Smooth muscle cell (in vitro differentiated cells): ENCODE data around the gene EIF6. TPM values are rescaled to one million over a fixed set of nuclear protein-coding genes. Genes with fewer than 3 reads are reported as not detected.
"Not testable (repeated sequence)": the region's sequence is repeated elsewhere in the genome, so short reads cannot be mapped to it uniquely, and the experiment has no call there.

ENCODE experiments used
- DNase-seq: peaks from one replicate; lab custom pipeline; 2025; ENCODE audit not compliant: unreplicated experiment; lab: John Stamatoyannopoulos, UW
- H2AFZ ChIP-seq: fragments of 200-600 bp; sonication (generic); 2 replicates; pipeline ENCODE4 v1.6.0; 2016; ENCODE audit warnings: antibody characterized with exemption, low read depth, mild to moderate bottlenecking
- H3F3A ChIP-seq: fragments of 200-600 bp; sonication (generic); 2 replicates; pipeline ENCODE4 v1.6.0; 2017; ENCODE audit warnings: antibody characterized with exemption, low read depth
- H3K27ac ChIP-seq: fragments of 200-600 bp; sonication (generic); 2 replicates; pipeline ENCODE4 v1.5.1; 2016; ENCODE audit warnings: low read depth, mild to moderate bottlenecking
- H3K27me3 ChIP-seq: fragments of 200-600 bp; sonication (generic); 2 replicates; pipeline ENCODE4 v1.6.1; 2016; ENCODE audit warnings: low read depth, mild to moderate bottlenecking
- H3K36me3 ChIP-seq: fragments of 200-600 bp; sonication (generic); 2 replicates; pipeline ENCODE4 v1.5.1; 2016; ENCODE audit warnings: low read depth
- H3K4me1 ChIP-seq: fragments of 200-600 bp; sonication (generic); 2 replicates; pipeline ENCODE4 v1.5.1; 2016; ENCODE audit warnings: low read depth
- H3K4me2 ChIP-seq: fragments of 200-600 bp; sonication (generic); 2 replicates; pipeline ENCODE4 v1.6.0; 2016; ENCODE audit warnings: mild to moderate bottlenecking
- H3K4me3 ChIP-seq: fragments of 200-600 bp; sonication (generic); 2 replicates; pipeline ENCODE4 v1.5.1; 2016; ENCODE audit warnings: mild to moderate bottlenecking
- H3K79me2 ChIP-seq: fragments of 200-600 bp; sonication (generic); 2 replicates; pipeline ENCODE4 v1.6.0; 2016; ENCODE audit warnings: low read depth, mild to moderate bottlenecking
- H3K9ac ChIP-seq: fragments of 200-600 bp; sonication (generic); 2 replicates; pipeline ENCODE4 v1.6.0; 2016; ENCODE audit warnings: low read depth
- H3K9me3 ChIP-seq: fragments of 200-600 bp; sonication (generic); replicated peaks from 2 replicates; pipeline ENCODE4 v1.5.1; 2016; ENCODE audit warnings: low read depth
- H4K20me1 ChIP-seq: fragments of 200-600 bp; sonication (generic); 2 replicates; pipeline ENCODE4 v1.6.0; 2016; ENCODE audit warnings: low read depth
- CTCF ChIP-seq: fragments of 200-600 bp; sonication (generic); IDR thresholded peaks from 2 replicates; pipeline ENCODE4 v1.5.1; 2017; ENCODE audit warnings: borderline replicate concordance, mild to moderate bottlenecking, antibody characterized with exemption; ENCODE audit not compliant: insufficient read depth, poor library complexity, severe bottlenecking
- WGBS: methylation state at CpG from one replicate; pipeline ENCODE4 v1.1.7; 2016; ENCODE audit warnings: low lambda C conversion rate; 5-methylcytosine and 5-hydroxymethylcytosine counted together
- polyA plus RNA-seq: library from polyadenylated mRNA; unstranded; fragments of >200 nt; fragmentation: Nextera tagmentation; extraction: Ambion mirVana; gene quantifications from 2 replicates; pipeline ENCODE4 v1.2.1, GENCODE V29; 2016
- total RNA-seq: library from RNA; depleted of rRNA; stranded (reverse); fragments of >200 nt; gene quantifications from 2 replicates; pipeline ENCODE4 v1.2.3, GENCODE V29; 2014

EIF6 gene
- total and polyA plus RNA-seq, 2 experiments from 2014 or later = 110 to 179 TPM

- H3K4me2 ChIP-seq = no peak overlapping the region
- no peaks in the 10 kb centered on the region for H3K36me3 ChIP-seq
- H3K9me3 ChIP-seq = no peaks in the 10 kb centered on the region
- H4K20me1 ChIP-seq = peaks cover 12% of the 10 kb centered on the region
- peaks cover 20% of the 10 kb centered on the region for H3K4me1 ChIP-seq
- no peaks in the 10 kb centered on the region for H3K79me2 ChIP-seq
- TF ChIP-seq CTCF = no peak
- H3K4me3 ChIP-seq = no peak overlapping the region
- DNase-seq = no peak
- H3K9ac ChIP-seq = no peak overlapping the region
- WGBS = 90% methylated on average over 6 of the region's 6 CpGs
- H3K27ac ChIP-seq = no peak overlapping the region
- H2AFZ ChIP-seq = no peak overlapping the region
- no peaks in the 10 kb centered on the region for H3F3A ChIP-seq
- no peaks in the 10 kb centered on the region for H3K27me3 ChIP-seq
Measured at GRCh38 chr20:35260426-35260825, 24.1 kb downstream of the EIF6 start.

- no peak overlapping the region for H2AFZ ChIP-seq
- H3F3A ChIP-seq = no peaks in the 10 kb centered on the region
- DNase-seq = no peak
- 91% methylated on average over 8 of the region's 8 CpGs for WGBS
- no peaks in the 10 kb centered on the region for H3K79me2 ChIP-seq
- H3K9me3 ChIP-seq = no peaks in the 10 kb centered on the region
- no peak for TF ChIP-seq CTCF
- peaks cover 10% of the 10 kb centered on the region for H3K4me1 ChIP-seq
- no peak overlapping the region for H3K27ac ChIP-seq
- no peaks in the 10 kb centered on the region for H4K20me1 ChIP-seq
- H3K27me3 ChIP-seq = no peaks in the 10 kb centered on the region
- no peak overlapping the region for H3K9ac ChIP-seq
- no peak overlapping the region for H3K4me2 ChIP-seq
- no peaks in the 10 kb centered on the region for H3K36me3 ChIP-seq
- no peak overlapping the region for H3K4me3 ChIP-seq
Measured at GRCh38 chr20:35257175-35257909, 27.2 kb downstream of the EIF6 start.

- H3K4me1 ChIP-seq = peaks cover 1% of the 10 kb centered on the region
- no peaks in the 10 kb centered on the region for H4K20me1 ChIP-seq
- WGBS = 91% methylated on average over 12 of the region's 12 CpGs
- no peak overlapping the region for H2AFZ ChIP-seq
- H3F3A ChIP-seq = no peaks in the 10 kb centered on the region
- no peak overlapping the region for H3K9ac ChIP-seq
- H3K79me2 ChIP-seq = no peaks in the 10 kb centered on the region
- H3K27me3 ChIP-seq = no peaks in the 10 kb centered on the region
- no peaks in the 10 kb centered on the region for H3K36me3 ChIP-seq
- TF ChIP-seq CTCF = no peak
- H3K4me3 ChIP-seq = no peak overlapping the region
- no peaks in the 10 kb centered on the region for H3K9me3 ChIP-seq
- DNase-seq = no peak
- no peak overlapping the region for H3K27ac ChIP-seq
- no peak overlapping the region for H3K4me2 ChIP-seq
Measured at GRCh38 chr20:35254448-35254999, 30.0 kb downstream of the EIF6 start.

- Histone ChIP-seq H3K27me3 (no peaks in the 10 kb centered on the region), H4K20me1 (peaks cover 14% of the 10 kb centered on the region), H3K4me3 (no peak overlapping the region), H3K9ac (no peak overlapping the region), H3K79me2 (no peaks in the 10 kb centered on the region), H3K4me2 (no peak overlapping the region), H3K4me1 (no peaks in the 10 kb centered on the region), H3F3A (no peaks in the 10 kb centered on the region), H2AFZ (no peak overlapping the region), H3K36me3 (no peaks in the 10 kb centered on the region), H3K9me3 (no peaks in the 10 kb centered on the region), H3K27ac (no peak overlapping the region)
- TF ChIP-seq CTCF = no peak
- WGBS = 75% methylated on average over 3 of the region's 3 CpGs
- no peak for DNase-seq
Measured at GRCh38 chr20:35253010-35253409, 31.6 kb downstream of the EIF6 start.

- WGBS = 100% methylated on average over 2 of the region's 2 CpGs
- not testable (repeated sequence) for H3K27me3 ChIP-seq, H3K4me2 ChIP-seq, H3K9ac ChIP-seq, H3K4me1 ChIP-seq, H3F3A ChIP-seq, H3K36me3 ChIP-seq, H3K9me3 ChIP-seq, DNase-seq, H3K4me3 ChIP-seq, H3K79me2 ChIP-seq, H3K27ac ChIP-seq, H2AFZ ChIP-seq
- H4K20me1 ChIP-seq = peaks cover 18% of the 10 kb centered on the region
Measured at GRCh38 chr20:35252598-35252997, 32.0 kb downstream of the EIF6 start.
